HepG2 (cell line): ENCODE data around the gene CFAP43. TPM values are rescaled to one million over a fixed set of nuclear protein-coding genes. Genes with fewer than 3 reads are reported as not detected.

Experiments
- JUNB ChIP-seq: sonication (generic); formaldehyde crosslinking; IDR thresholded peaks from 2 replicates; pipeline ENCODE4 v1.8.0; 2022; ENCODE audit warnings: missing genetic modification reagents, mild to moderate bottlenecking, borderline replicate concordance
- RXRB ChIP-seq: IDR thresholded peaks from 2 replicates; pipeline ENCODE4 v1.6.1; 2016; ENCODE audit warnings: borderline replicate concordance, missing genetic modification reagents, missing compliant biosample characterization
- ZFP36 ChIP-seq: fragments of 150-350 bp; IDR thresholded peaks from 2 replicates; pipeline ENCODE4 v1.6.1; 2018; ENCODE audit warnings: borderline replicate concordance, low read length, low read depth; ENCODE audit not compliant: partially characterized antibody
- ZNF546 ChIP-seq: sonication (generic); formaldehyde crosslinking; conservative IDR thresholded peaks from 2 replicates; pipeline ENCODE4 v1.8.1; 2023; ENCODE audit warnings: mild to moderate bottlenecking, missing genetic modification reagents
- ZNF556 ChIP-seq: sonication (generic); formaldehyde crosslinking; IDR thresholded peaks from 2 replicates; pipeline ENCODE4 v1.4.0; 2020; ENCODE audit warnings: mild to moderate bottlenecking, missing genetic modification reagents, borderline replicate concordance
- ZNF619 ChIP-seq: sonication (generic); formaldehyde crosslinking; IDR thresholded peaks from 2 replicates; pipeline ENCODE4 v1.4.0; 2020; ENCODE audit warnings: mild to moderate bottlenecking, missing genetic modification reagents
- polyA plus RNA-seq, 8 experiments: library from polyadenylated mRNA; depleted of rRNA in 3 of 8; stranded (reverse) in 7 of 8; unstranded in 1 of 8; fragments of >200 nt; fragmentation: Illumina TruSeq in 4 of 8; extraction: Trizol in 4 of 8; gene quantifications; 2 replicates each; pipeline versions ENCODE4 v1.2.1 to v1.2.3, GENCODE V29; 2011 to 2016; ENCODE audit warnings: low read depth in 4 of 8, missing spikeins in 1 of 8, mixed read lengths in 1 of 8; ENCODE audit not compliant: insufficient read depth in 1 of 8
- total RNA-seq, 5 experiments: library from RNA; depleted of rRNA; stranded (reverse); fragments of >200 nt; fragmentation: Illumina TruSeq; extraction: Trizol; gene quantifications; 2 replicates each; pipeline ENCODE4 v1.2.3, GENCODE V29; 2016; ENCODE audit warnings: low read depth in 1 of 5
- TF ChIP-seq, protein P1 (sequence below): sonication (generic); formaldehyde crosslinking; IDR thresholded peaks from 2 replicates; pipeline ENCODE4 v1.5.0; 2020; ENCODE audit warnings: mild to moderate bottlenecking, missing genetic modification reagents, borderline replicate concordance
- TF ChIP-seq, protein P2 (sequence below): sonication (generic); formaldehyde crosslinking; IDR thresholded peaks from 2 replicates; pipeline ENCODE4 v1.4.0; 2020; ENCODE audit warnings: missing genetic modification reagents
- TF ChIP-seq, protein P3 (sequence below): sonication (generic); formaldehyde crosslinking; IDR thresholded peaks from 2 replicates; pipeline ENCODE4 v1.4.0; 2020; ENCODE audit warnings: low read depth, mild to moderate bottlenecking, missing genetic modification reagents
- TF ChIP-seq, protein P4 (sequence below): sonication (generic); formaldehyde crosslinking; IDR thresholded peaks from 2 replicates; pipeline ENCODE4 v1.4.0; 2020; ENCODE audit warnings: mild to moderate bottlenecking, missing genetic modification reagents
- TF ChIP-seq, protein P5 (sequence below): sonication (generic); formaldehyde crosslinking; IDR thresholded peaks from 2 replicates; pipeline ENCODE4 v1.4.0; 2020; ENCODE audit warnings: missing genetic modification reagents, mild to moderate bottlenecking, borderline replicate concordance

CFAP43 gene
- total and polyA plus RNA-seq, 2 of the 13 experiments (the other 11 are each of a cell fraction or from before 2014, with no cell fraction given), result 0.24 to 0.38 TPM

DNA sequence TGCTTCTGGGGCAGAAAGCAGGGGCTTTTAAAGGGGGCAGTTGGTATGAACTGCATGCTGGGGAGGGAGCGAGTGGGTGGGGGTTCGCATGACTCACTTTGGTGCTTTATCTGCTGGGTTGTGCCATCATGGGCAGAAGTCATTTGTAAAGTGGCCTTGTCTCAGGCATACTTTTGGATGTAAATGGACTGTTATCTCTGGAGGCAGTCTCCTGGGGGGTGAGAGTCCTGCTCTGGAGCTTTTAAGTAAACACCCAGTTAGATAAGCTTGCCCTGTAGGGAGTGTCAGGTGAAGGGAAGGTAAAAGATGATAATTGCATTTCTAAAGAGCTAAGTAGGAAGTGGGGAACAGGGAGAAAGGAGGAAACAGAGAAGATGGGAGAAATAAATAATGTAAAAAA is 20.9 kb upstream of the CFAP43 start (continued):
- TF ChIP-seq, protein P1, sequence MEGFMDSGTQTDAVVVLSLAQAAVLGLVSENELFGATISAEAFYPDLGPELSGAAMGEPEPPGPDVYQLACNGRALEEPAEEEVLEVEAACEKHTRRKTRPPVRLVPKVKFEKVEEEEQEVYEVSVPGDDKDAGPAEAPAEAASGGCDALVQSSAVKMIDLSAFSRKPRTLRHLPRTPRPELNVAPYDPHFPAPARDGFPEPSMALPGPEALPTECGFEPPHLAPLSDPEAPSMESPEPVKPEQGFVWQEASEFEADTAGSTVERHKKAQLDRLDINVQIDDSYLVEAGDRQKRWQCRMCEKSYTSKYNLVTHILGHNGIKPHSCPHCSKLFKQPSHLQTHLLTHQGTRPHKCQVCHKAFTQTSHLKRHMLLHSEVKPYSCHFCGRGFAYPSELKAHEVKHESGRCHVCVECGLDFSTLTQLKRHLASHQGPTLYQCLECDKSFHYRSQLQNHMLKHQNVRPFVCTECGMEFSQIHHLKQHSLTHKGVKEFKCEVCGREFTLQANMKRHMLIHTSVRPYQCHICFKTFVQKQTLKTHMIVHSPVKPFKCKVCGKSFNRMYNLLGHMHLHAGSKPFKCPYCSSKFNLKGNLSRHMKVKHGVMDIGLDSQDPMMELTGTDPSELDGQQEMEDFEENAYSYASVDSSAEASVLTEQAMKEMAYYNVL (CRISPR knock-in tag), result 0 out of 2 replicates have a peak, but pooled peaks have one; percentile 58
- TF ChIP-seq, protein P2, sequence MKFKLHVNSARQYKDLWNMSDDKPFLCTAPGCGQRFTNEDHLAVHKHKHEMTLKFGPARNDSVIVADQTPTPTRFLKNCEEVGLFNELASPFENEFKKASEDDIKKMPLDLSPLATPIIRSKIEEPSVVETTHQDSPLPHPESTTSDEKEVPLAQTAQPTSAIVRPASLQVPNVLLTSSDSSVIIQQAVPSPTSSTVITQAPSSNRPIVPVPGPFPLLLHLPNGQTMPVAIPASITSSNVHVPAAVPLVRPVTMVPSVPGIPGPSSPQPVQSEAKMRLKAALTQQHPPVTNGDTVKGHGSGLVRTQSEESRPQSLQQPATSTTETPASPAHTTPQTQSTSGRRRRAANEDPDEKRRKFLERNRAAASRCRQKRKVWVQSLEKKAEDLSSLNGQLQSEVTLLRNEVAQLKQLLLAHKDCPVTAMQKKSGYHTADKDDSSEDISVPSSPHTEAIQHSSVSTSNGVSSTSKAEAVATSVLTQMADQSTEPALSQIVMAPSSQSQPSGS (CRISPR knock-in tag), result peak; percentile 71; the same call in 1 of the 2 replicates
- no peak for TF ChIP-seq ZNF556 (CRISPR knock-in tag)
- TF ChIP-seq ZNF546 (CRISPR knock-in tag), result no peak
- TF ChIP-seq, protein P3, sequence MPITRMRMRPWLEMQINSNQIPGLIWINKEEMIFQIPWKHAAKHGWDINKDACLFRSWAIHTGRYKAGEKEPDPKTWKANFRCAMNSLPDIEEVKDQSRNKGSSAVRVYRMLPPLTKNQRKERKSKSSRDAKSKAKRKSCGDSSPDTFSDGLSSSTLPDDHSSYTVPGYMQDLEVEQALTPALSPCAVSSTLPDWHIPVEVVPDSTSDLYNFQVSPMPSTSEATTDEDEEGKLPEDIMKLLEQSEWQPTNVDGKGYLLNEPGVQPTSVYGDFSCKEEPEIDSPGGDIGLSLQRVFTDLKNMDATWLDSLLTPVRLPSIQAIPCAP (CRISPR knock-in tag), result no peak
- TF ChIP-seq, protein P4, sequence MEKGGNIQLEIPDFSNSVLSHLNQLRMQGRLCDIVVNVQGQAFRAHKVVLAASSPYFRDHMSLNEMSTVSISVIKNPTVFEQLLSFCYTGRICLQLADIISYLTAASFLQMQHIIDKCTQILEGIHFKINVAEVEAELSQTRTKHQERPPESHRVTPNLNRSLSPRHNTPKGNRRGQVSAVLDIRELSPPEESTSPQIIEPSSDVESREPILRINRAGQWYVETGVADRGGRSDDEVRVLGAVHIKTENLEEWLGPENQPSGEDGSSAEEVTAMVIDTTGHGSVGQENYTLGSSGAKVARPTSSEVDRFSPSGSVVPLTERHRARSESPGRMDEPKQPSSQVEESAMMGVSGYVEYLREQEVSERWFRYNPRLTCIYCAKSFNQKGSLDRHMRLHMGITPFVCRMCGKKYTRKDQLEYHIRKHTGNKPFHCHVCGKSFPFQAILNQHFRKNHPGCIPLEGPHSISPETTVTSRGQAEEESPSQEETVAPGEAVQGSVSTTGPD (CRISPR knock-in tag), result 0 out of 2 replicates have a peak, but pooled peaks have one; percentile 57
- TF ChIP-seq, protein P5, sequence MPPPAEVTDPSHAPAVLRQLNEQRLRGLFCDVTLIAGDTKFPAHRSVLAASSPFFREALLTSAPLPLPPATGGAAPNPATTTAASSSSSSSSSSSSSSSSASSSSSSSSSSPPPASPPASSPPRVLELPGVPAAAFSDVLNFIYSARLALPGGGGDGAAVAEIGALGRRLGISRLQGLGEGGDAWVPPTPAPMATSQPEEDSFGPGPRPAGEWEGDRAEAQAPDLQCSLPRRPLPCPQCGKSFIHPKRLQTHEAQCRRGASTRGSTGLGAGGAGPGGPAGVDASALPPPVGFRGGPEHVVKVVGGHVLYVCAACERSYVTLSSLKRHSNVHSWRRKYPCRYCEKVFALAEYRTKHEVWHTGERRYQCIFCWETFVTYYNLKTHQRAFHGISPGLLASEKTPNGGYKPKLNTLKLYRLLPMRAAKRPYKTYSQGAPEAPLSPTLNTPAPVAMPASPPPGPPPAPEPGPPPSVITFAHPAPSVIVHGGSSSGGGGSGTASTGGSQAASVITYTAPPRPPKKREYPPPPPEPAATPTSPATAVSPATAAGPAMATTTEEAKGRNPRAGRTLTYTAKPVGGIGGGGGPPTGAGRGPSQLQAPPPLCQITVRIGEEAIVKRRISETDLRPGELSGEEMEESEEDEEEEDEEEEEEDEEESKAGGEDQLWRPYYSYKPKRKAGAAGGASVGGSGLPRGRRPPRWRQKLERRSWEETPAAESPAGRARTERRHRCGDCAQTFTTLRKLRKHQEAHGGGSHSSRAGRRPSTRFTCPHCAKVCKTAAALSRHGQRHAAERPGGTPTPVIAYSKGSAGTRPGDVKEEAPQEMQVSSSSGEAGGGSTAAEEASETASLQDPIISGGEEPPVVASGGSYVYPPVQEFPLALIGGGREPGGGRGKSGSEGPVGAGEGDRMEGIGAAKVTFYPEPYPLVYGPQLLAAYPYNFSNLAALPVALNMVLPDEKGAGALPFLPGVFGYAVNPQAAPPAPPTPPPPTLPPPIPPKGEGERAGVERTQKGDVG (CRISPR knock-in tag), result no peak
- no peak for TF ChIP-seq ZFP36
- TF ChIP-seq RXRB (CRISPR knock-in tag), result peak; percentile 91
- no peak for TF ChIP-seq ZNF619 (CRISPR knock-in tag)
- peak; percentile 69; the same call in 1 of the 2 replicates for TF ChIP-seq JUNB
